HepG2 (cell line): ENCODE results near the gene ZBTB2. TPM values are rescaled to one million over a fixed set of nuclear protein-coding genes. Genes with fewer than 3 reads are reported as not detected.

Experiments
- AGO2 ChIP-seq: fragments of 200-400 bp; formaldehyde crosslinking; optimal IDR thresholded peaks from 2 replicates; pipeline ENCODE3; 2017; ENCODE audit warnings: mild to moderate bottlenecking, low read depth, low read length, moderate library complexity
- DNMT1 ChIP-seq: sonication (generic); formaldehyde crosslinking; IDR thresholded peaks from 2 replicates; pipeline ENCODE4 v1.5.1; 2020; ENCODE audit warnings: mild to moderate bottlenecking, missing genetic modification reagents
- ELF4 ChIP-seq: sonication (generic); formaldehyde crosslinking; IDR thresholded peaks from 2 replicates; pipeline ENCODE4 v1.5.0; 2020; ENCODE audit warnings: missing genetic modification reagents, mild to moderate bottlenecking, moderate library complexity, borderline replicate concordance
- KDM4B ChIP-seq: sonication (generic); formaldehyde crosslinking; IDR thresholded peaks from 2 replicates; pipeline ENCODE4 v1.4.0; 2020; ENCODE audit warnings: missing genetic modification reagents
- NFKB2 ChIP-seq: sonication (generic); formaldehyde crosslinking; IDR thresholded peaks from 2 replicates; pipeline ENCODE4 v1.4.0; 2020; ENCODE audit warnings: missing genetic modification reagents, borderline replicate concordance
- RBM39 ChIP-seq: fragments of 200-400 bp; formaldehyde crosslinking; IDR thresholded peaks from one replicate; pipeline ENCODE4 v1.6.1; 2018; ENCODE audit warnings: antibody characterized with exemption, mild to moderate bottlenecking, low read depth, low read length; ENCODE audit not compliant: poor library complexity, severe bottlenecking
- TCF12 ChIP-seq, 2 experiments: fragments of 450-650 bp in 1 of 2; sonication (generic) in 1 of 2; formaldehyde crosslinking in 1 of 2; IDR thresholded peaks; 2 replicates each; pipeline versions ENCODE4 v1.6.1 to v1.8.0; 2017 to 2022; ENCODE audit warnings: antibody characterized with exemption in 1 of 2, mild to moderate bottlenecking in 1 of 2, missing genetic modification reagents in 1 of 2, moderate library complexity in 1 of 2
- ZNF260 ChIP-seq: sonication (generic); formaldehyde crosslinking; IDR thresholded peaks from 2 replicates; pipeline ENCODE4 v1.4.0; 2020; ENCODE audit warnings: missing genetic modification reagents, low read depth, mild to moderate bottlenecking, borderline replicate concordance
- ZNF34 ChIP-seq: sonication (generic); formaldehyde crosslinking; IDR thresholded peaks from 2 replicates; pipeline ENCODE4 v1.4.0; 2020; ENCODE audit warnings: mild to moderate bottlenecking, missing genetic modification reagents, borderline replicate concordance
- polyA plus RNA-seq, 8 experiments: library from polyadenylated mRNA; depleted of rRNA in 3 of 8; stranded (reverse) in 7 of 8; unstranded in 1 of 8; fragments of >200 nt; fragmentation: Illumina TruSeq in 4 of 8; extraction: Trizol in 4 of 8; gene quantifications; 2 replicates each; pipeline versions ENCODE4 v1.2.1 to v1.2.3, GENCODE V29; 2011 to 2016; ENCODE audit warnings: low read depth in 4 of 8, missing spikeins in 1 of 8, mixed read lengths in 1 of 8; ENCODE audit not compliant: insufficient read depth in 1 of 8
- total RNA-seq, 5 experiments: library from RNA; depleted of rRNA; stranded (reverse); fragments of >200 nt; fragmentation: Illumina TruSeq; extraction: Trizol; gene quantifications; 2 replicates each; pipeline ENCODE4 v1.2.3, GENCODE V29; 2016; ENCODE audit warnings: low read depth in 1 of 5
- TF ChIP-seq, protein P1 (sequence below): sonication (generic); formaldehyde crosslinking; IDR thresholded peaks from 2 replicates; pipeline ENCODE4 v1.5.0; 2020; ENCODE audit warnings: mild to moderate bottlenecking, missing genetic modification reagents, borderline replicate concordance
- TF ChIP-seq, protein P2 (sequence below): sonication (generic); formaldehyde crosslinking; IDR thresholded peaks from 2 replicates; pipeline ENCODE4 v1.4.0; 2020; ENCODE audit warnings: missing genetic modification reagents, borderline replicate concordance
- TF ChIP-seq, protein P3 (sequence below): sonication (generic); formaldehyde crosslinking; IDR thresholded peaks from 2 replicates; pipeline ENCODE4 v1.8.0; 2022; ENCODE audit warnings: missing genetic modification reagents, mild to moderate bottlenecking, inconsistent platforms, borderline replicate concordance
- TF ChIP-seq, protein P4 (sequence below): sonication (generic); formaldehyde crosslinking; conservative IDR thresholded peaks from 2 replicates; pipeline ENCODE4 v1.8.0; 2022; ENCODE audit warnings: missing genetic modification reagents
- TF ChIP-seq, protein P5 (sequence below): sonication (generic); formaldehyde crosslinking; conservative IDR thresholded peaks from 2 replicates; pipeline ENCODE4 v1.8.0; 2022; ENCODE audit warnings: low read depth, missing genetic modification reagents

The ZBTB2 gene
- total and polyA plus RNA-seq, 2 of the 13 experiments (the other 11 are each of a cell fraction or from before 2014, with no cell fraction given) = 15.4 to 22.8 TPM

DNA sequence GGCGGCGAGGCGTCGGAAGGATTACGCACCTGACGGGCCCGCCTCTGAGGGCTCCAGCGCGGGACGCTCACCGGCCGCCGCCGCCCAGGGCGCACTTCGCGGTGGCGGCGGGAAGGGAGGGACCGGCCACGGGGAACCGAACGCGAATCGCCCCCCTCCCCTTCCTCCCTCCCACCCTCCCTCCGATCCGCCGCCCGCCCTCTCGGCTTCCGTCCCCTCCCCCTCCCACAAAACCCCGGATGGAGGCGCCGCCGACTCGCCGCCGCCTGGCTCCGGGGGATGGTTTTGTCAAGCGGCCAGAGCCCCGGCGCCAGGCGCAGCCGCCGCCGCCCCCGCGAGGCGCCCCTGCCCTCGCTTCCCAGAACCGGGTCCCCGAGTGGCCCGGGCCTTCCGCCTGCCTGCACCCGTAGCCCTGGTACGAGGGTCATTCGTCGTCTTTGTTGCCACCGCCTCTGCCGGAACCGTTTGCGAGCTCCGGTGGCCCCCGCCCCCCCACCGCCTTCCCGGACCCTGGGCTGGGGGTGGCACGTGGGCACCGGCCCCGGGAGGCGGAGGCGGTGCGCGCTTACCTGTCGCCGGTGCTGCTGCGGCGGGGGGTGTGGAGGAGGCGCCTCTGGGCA lies 398 bp downstream of the ZBTB2 start (continued):
- 0 out of 2 replicates have a peak, but pooled peaks have one; percentile 42 for TF ChIP-seq ZNF34
- no peak; the same call in 1 of the 2 replicates for TF ChIP-seq KDM4B
- no peak for TF ChIP-seq ZNF260 (CRISPR knock-in tag)
- TF ChIP-seq DNMT1 (CRISPR knock-in tag) = no peak
- TF ChIP-seq NFKB2 (CRISPR knock-in tag) = no peak
- no peak for TF ChIP-seq TCF12 (IDR thresholded peaks at IDR 0.05)
- no peak for TF ChIP-seq TCF12 (CRISPR knock-in tag; IDR thresholded peaks at IDR 0.05)
- peak; percentile 99 for TF ChIP-seq AGO2
- TF ChIP-seq, protein P1, sequence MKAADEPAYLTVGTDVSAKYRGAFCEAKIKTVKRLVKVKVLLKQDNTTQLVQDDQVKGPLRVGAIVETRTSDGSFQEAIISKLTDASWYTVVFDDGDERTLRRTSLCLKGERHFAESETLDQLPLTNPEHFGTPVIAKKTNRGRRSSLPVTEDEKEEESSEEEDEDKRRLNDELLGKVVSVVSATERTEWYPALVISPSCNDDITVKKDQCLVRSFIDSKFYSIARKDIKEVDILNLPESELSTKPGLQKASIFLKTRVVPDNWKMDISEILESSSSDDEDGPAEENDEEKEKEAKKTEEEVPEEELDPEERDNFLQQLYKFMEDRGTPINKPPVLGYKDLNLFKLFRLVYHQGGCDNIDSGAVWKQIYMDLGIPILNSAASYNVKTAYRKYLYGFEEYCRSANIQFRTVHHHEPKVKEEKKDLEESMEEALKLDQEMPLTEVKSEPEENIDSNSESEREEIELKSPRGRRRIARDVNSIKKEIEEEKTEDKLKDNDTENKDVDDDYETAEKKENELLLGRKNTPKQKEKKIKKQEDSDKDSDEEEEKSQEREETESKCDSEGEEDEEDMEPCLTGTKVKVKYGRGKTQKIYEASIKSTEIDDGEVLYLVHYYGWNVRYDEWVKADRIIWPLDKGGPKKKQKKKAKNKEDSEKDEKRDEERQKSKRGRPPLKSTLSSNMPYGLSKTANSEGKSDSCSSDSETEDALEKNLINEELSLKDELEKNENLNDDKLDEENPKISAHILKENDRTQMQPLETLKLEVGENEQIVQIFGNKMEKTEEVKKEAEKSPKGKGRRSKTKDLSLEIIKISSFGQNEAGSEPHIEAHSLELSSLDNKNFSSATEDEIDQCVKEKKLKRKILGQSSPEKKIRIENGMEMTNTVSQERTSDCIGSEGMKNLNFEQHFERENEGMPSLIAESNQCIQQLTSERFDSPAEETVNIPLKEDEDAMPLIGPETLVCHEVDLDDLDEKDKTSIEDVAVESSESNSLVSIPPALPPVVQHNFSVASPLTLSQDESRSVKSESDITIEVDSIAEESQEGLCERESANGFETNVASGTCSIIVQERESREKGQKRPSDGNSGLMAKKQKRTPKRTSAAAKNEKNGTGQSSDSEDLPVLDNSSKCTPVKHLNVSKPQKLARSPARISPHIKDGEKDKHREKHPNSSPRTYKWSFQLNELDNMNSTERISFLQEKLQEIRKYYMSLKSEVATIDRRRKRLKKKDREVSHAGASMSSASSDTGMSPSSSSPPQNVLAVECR = 0 out of 2 replicates have a peak, but pooled peaks have one; percentile 21
- TF ChIP-seq, protein P2, sequence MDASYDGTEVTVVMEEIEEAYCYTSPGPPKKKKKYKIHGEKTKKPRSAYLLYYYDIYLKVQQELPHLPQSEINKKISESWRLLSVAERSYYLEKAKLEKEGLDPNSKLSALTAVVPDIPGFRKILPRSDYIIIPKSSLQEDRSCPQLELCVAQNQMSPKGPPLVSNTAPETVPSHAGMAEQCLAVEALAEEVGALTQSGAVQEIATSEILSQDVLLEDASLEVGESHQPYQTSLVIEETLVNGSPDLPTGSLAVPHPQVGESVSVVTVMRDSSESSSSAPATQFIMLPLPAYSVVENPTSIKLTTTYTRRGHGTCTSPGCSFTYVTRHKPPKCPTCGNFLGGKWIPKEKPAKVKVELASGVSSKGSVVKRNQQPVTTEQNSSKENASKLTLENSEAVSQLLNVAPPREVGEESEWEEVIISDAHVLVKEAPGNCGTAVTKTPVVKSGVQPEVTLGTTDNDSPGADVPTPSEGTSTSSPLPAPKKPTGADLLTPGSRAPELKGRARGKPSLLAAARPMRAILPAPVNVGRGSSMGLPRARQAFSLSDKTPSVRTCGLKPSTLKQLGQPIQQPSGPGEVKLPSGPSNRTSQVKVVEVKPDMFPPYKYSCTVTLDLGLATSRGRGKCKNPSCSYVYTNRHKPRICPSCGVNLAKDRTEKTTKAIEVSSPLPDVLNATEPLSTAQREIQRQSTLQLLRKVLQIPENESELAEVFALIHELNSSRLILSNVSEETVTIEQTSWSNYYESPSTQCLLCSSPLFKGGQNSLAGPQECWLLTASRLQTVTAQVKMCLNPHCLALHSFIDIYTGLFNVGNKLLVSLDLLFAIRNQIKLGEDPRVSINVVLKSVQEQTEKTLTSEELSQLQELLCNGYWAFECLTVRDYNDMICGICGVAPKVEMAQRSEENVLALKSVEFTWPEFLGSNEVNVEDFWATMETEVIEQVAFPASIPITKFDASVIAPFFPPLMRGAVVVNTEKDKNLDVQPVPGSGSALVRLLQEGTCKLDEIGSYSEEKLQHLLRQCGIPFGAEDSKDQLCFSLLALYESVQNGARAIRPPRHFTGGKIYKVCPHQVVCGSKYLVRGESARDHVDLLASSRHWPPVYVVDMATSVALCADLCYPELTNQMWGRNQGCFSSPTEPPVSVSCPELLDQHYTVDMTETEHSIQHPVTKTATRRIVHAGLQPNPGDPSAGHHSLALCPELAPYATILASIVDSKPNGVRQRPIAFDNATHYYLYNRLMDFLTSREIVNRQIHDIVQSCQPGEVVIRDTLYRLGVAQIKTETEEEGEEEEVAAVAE (CRISPR knock-in tag) = no peak
- TF ChIP-seq, protein P3, sequence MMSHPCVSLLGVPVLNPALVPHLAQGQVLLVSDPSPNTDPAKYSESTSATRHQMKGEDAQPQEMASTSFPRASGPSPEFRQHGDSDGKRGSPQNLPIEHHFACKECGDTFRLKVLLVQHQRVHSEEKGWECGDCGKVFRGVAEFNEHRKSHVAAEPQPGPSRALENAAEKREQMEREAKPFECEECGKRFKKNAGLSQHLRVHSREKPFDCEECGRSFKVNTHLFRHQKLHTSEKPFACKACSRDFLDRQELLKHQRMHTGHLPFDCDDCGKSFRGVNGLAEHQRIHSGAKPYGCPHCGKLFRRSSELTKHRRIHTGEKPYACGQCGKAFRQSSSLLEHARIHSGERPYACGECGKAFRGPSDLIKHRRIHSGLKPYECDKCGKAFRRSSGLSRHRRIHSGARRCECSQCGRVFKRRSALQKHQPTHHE (CRISPR knock-in tag) = no peak
- TF ChIP-seq, protein P4, sequence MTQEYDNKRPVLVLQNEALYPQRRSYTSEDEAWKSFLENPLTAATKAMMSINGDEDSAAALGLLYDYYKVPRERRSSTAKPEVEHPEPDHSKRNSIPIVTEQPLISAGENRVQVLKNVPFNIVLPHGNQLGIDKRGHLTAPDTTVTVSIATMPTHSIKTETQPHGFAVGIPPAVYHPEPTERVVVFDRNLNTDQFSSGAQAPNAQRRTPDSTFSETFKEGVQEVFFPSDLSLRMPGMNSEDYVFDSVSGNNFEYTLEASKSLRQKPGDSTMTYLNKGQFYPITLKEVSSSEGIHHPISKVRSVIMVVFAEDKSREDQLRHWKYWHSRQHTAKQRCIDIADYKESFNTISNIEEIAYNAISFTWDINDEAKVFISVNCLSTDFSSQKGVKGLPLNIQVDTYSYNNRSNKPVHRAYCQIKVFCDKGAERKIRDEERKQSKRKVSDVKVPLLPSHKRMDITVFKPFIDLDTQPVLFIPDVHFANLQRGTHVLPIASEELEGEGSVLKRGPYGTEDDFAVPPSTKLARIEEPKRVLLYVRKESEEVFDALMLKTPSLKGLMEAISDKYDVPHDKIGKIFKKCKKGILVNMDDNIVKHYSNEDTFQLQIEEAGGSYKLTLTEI (CRISPR knock-in tag) = no peak
- no peak for TF ChIP-seq ELF4 (CRISPR knock-in tag)
- TF ChIP-seq RBM39 = no peak
- TF ChIP-seq, protein P5, sequence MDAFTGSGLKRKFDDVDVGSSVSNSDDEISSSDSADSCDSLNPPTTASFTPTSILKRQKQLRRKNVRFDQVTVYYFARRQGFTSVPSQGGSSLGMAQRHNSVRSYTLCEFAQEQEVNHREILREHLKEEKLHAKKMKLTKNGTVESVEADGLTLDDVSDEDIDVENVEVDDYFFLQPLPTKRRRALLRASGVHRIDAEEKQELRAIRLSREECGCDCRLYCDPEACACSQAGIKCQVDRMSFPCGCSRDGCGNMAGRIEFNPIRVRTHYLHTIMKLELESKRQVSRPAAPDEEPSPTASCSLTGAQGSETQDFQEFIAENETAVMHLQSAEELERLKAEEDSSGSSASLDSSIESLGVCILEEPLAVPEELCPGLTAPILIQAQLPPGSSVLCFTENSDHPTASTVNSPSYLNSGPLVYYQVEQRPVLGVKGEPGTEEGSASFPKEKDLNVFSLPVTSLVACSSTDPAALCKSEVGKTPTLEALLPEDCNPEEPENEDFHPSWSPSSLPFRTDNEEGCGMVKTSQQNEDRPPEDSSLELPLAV = no peak
